GM12878 (cell line): Measurements from ENCODE around the gene STK17A. TPM values are rescaled to one million over a fixed set of nuclear protein-coding genes. Genes with fewer than 3 reads are reported as not detected.

Source experiments
- ATAC-seq: fragments of 200-7000 bp; cut with Tn5 transposase; 3 replicates; pipeline ENCODE4 v1.9.1; 2020; ENCODE audit warnings: mild to moderate bottlenecking, moderate library complexity
- BruUV-seq: library from RNA; stranded (reverse); fragments of 400-500 nt; replicated peaks from 2 replicates; lab custom pipeline; 2021; lab: Mats Ljungman, UMichigan
- CTCF ChIA-PET: fragments of 300-600 bp; sonication (Branson Sonifier 250); formaldehyde crosslinking; extraction: SDS; loops from one replicate; lab custom pipeline; 2021; ENCODE audit warnings: inconsistent platforms; lab: Yijun Ruan, JAX
- POLR2A ChIA-PET: fragments of 350-600 bp; formaldehyde crosslinking; extraction: SDS; loops from one replicate; lab custom pipeline; 2021; ENCODE audit warnings: inconsistent platforms; lab: Charles Lee
- RAD21 ChIA-PET: fragments of 300-600 bp; sonication (Branson Sonifier 250); formaldehyde crosslinking; loops from one replicate; lab custom pipeline; 2023; ENCODE audit warnings: antibody characterized with exemption; ENCODE audit not compliant: unreplicated experiment; lab: Charles Lee
- SMC1A ChIA-PET: fragments of 300-600 bp; sonication (Branson Sonifier 250); formaldehyde crosslinking; loops from one replicate; lab custom pipeline; 2023; ENCODE audit not compliant: unreplicated experiment, uncharacterized antibody; lab: Charles Lee
- DNase-seq: peaks from one replicate; pipeline ENCODE4 v3.0.0-alpha.2; 2011; ENCODE audit warnings: low read depth, low spot score
- FAIRE-seq: peaks from 3 replicates; lab custom pipeline; 2011; peaks lifted over from hg19 to GRCh38; lab: Jason Lieb, UNC
- H2AFZ ChIP-seq: 2 replicates; pipeline ENCODE4 v1.6.0; 2011; ENCODE audit warnings: low read depth, low read length, control low read depth; ENCODE audit not compliant: control insufficient read depth
- H3K27ac ChIP-seq: 2 replicates; pipeline ENCODE4 v1.5.1; 2011; ENCODE audit warnings: control low read depth; ENCODE audit not compliant: control insufficient read depth, insufficient read depth
- H3K27me3 ChIP-seq, 2 experiments: replicated peaks in 1 of 2; 2 replicates each; pipeline versions ENCODE4 v1.6.0 to v1.6.1; 2011; ENCODE audit warnings: low read length in 1 of 2; ENCODE audit not compliant: control insufficient read depth in 2 of 2, insufficient read depth in 2 of 2
- H3K36me3 ChIP-seq, 2 experiments: 2 replicates each; pipeline ENCODE4 v1.5.1; 2011; ENCODE audit warnings: low read length in 1 of 2; ENCODE audit not compliant: control insufficient read depth in 2 of 2, insufficient read depth in 2 of 2
- H3K4me1 ChIP-seq: 2 replicates; pipeline ENCODE4 v1.6.1; 2011; ENCODE audit warnings: mild to moderate bottlenecking, low read length, moderate library complexity, mixed read lengths; ENCODE audit not compliant: control insufficient read depth, insufficient read depth
- H3K4me2 ChIP-seq: 2 replicates; pipeline ENCODE4 v1.6.0; 2011; ENCODE audit warnings: control low read depth; ENCODE audit not compliant: control insufficient read depth, insufficient read depth
- H3K4me3 ChIP-seq: fragments of 200-600 bp; sonication (generic); 2 replicates; pipeline ENCODE4 v1.5.1; 2016
- H3K79me2 ChIP-seq: 2 replicates; pipeline ENCODE4 v1.6.0; 2011; ENCODE audit warnings: low read length; ENCODE audit not compliant: control insufficient read depth, insufficient read depth
- H3K9ac ChIP-seq: 2 replicates; pipeline ENCODE4 v1.8.0; 2011; ENCODE audit warnings: low read length, control low read depth, mixed read lengths; ENCODE audit not compliant: control insufficient read depth, insufficient read depth
- H3K9me3 ChIP-seq: replicated peaks from 3 replicates; pipeline ENCODE4 v1.5.1; 2011; ENCODE audit warnings: mild to moderate bottlenecking, low read length; ENCODE audit not compliant: control insufficient read depth, insufficient read depth
- H4K20me1 ChIP-seq: 2 replicates; pipeline ENCODE4 v1.6.0; 2011; ENCODE audit not compliant: control insufficient read depth, insufficient read depth
- BRCA1 ChIP-seq: IDR thresholded peaks from 2 replicates; pipeline ENCODE4 v1.6.1; 2011; ENCODE audit warnings: low read depth, low read length, improper control_type of control experiment
- CBFB ChIP-seq: IDR thresholded peaks from 2 replicates; pipeline ENCODE4 v1.6.1; 2016; ENCODE audit warnings: antibody characterized with exemption, low read depth
- CBX5 ChIP-seq: sonication (generic); IDR thresholded peaks from 2 replicates; pipeline ENCODE4 v1.6.1; 2016; ENCODE audit warnings: low read depth, moderate library complexity, mild to moderate bottlenecking, inconsistent platforms
- ETV6 ChIP-seq, 2 experiments: fragments of 450-650 bp in 1 of 2; IDR thresholded peaks in 1 of 2; conservative IDR thresholded peaks in 1 of 2; 2 replicates each; pipeline ENCODE4 v1.6.1; 2014; ENCODE audit warnings: antibody characterized with exemption in 1 of 2, borderline replicate concordance in 1 of 2, low read depth in 1 of 2, mild to moderate bottlenecking in 1 of 2, moderate library complexity in 1 of 2
- FOXM1 ChIP-seq: IDR thresholded peaks from 2 replicates; pipeline ENCODE4 v1.6.1; 2012; ENCODE audit warnings: low read depth, mild to moderate bottlenecking, inconsistent platforms, low read length, moderate library complexity
- HDAC2 ChIP-seq: fragments of 200-600 bp; sonication (generic); IDR thresholded peaks from 2 replicates; pipeline ENCODE4 v1.6.1; 2017
- HSF1 ChIP-seq: fragments of 150-350 bp; IDR thresholded peaks from 2 replicates; pipeline ENCODE4 v1.6.1; 2014; ENCODE audit warnings: mild to moderate bottlenecking, low read depth, low read length
- IRF5 ChIP-seq: fragments of 450-650 bp; IDR thresholded peaks from 2 replicates; pipeline ENCODE4 v1.6.1; 2017; ENCODE audit warnings: borderline replicate concordance
- KAT2A ChIP-seq: conservative IDR thresholded peaks from 2 replicates; pipeline ENCODE4 v1.6.1; 2011; ENCODE audit warnings: low read depth, low read length; ENCODE audit not compliant: control insufficient read depth
- PKNOX1 ChIP-seq: fragments of 450-650 bp; IDR thresholded peaks from 2 replicates; pipeline ENCODE4 v1.6.1; 2016; ENCODE audit warnings: mild to moderate bottlenecking
- PML ChIP-seq: IDR thresholded peaks from 2 replicates; pipeline ENCODE4 v1.6.1; 2012; ENCODE audit warnings: low read length, inconsistent platforms
- POLR2AphosphoS2 ChIP-seq: IDR thresholded peaks from 2 replicates; pipeline ENCODE4 v1.6.1; 2011; ENCODE audit warnings: low read depth, mild to moderate bottlenecking, low read length, improper control_type of control experiment, moderate library complexity
- RBBP5 ChIP-seq: fragments of 200-600 bp; sonication (generic); conservative IDR thresholded peaks from 2 replicates; pipeline ENCODE4 v1.6.1; 2016
- RELA ChIP-seq: fragments of 450-650 bp; IDR thresholded peaks from 2 replicates; pipeline ENCODE4 v1.8.0; 2014; ENCODE audit warnings: borderline replicate concordance; ENCODE audit not compliant: partially characterized antibody
- SUPT20H ChIP-seq: IDR thresholded peaks from 2 replicates; pipeline ENCODE4 v1.6.1; 2011; ENCODE audit warnings: low read depth, mild to moderate bottlenecking, low read length, moderate library complexity, borderline replicate concordance; ENCODE audit not compliant: control insufficient read depth
- TARDBP ChIP-seq: IDR thresholded peaks from 2 replicates; pipeline ENCODE4 v1.6.1; 2016; ENCODE audit warnings: borderline replicate concordance
- YY1 ChIP-seq: IDR thresholded peaks from 2 replicates; pipeline ENCODE4 v1.6.1; 2011; ENCODE audit warnings: low read depth, mild to moderate bottlenecking, low read length
- ZBTB11 ChIP-seq: fragments of 450-650 bp; formaldehyde crosslinking; IDR thresholded peaks from 2 replicates; pipeline ENCODE4 v1.5.0; 2022; ENCODE audit warnings: mild to moderate bottlenecking, missing genetic modification characterization
- WGBS: methylation state at CpG from one replicate; pipeline ENCODE4 v1.1.6; 2016; ENCODE audit warnings: low lambda C conversion rate; ENCODE audit not compliant: insufficient replicate concordance, insufficient coverage; ENCODE audit errors: missing lambda C conversion rate; 5-methylcytosine and 5-hydroxymethylcytosine counted together
- in situ Hi-C: fragments of 300-500 bp; cut with MboI; formaldehyde crosslinking; loops from 9 replicates; pipeline ENCODE4 v1.14.3; 2018; ENCODE audit warnings: mixed read lengths
- intact Hi-C: fragments of 100-400 bp; cut with micrococcal nuclease; formaldehyde crosslinking; loops from one replicate; pipeline ENCODE4 v1.14.2; 2022; ENCODE audit not compliant: unreplicated experiment
- polyA plus RNA-seq, 11 experiments: library from polyadenylated mRNA; depleted of rRNA in 4 of 11; unstranded in 6 of 11; stranded (reverse) in 5 of 11; fragments of >200 nt; fragmentation: Nextera tagmentation in 4 of 11; fragmentation: Illumina TruSeq in 1 of 11; extraction: Ambion mirVana in 4 of 11; extraction: Trizol in 1 of 11; gene quantifications; 1 replicate in 1 of 11; 2 replicates in 10 of 11; pipeline versions ENCODE4 v1.2.1 to v1.2.3, GENCODE V29; 2011 to 2016; ENCODE audit warnings: inconsistent platforms in 2 of 11, missing spikeins in 2 of 11, low read depth in 1 of 11
- total RNA-seq, 4 experiments: library from RNA; depleted of rRNA in 3 of 4; stranded (reverse); fragments of >200 nt in 3 of 4; fragmentation: Illumina TruSeq in 1 of 4; extraction: Trizol in 1 of 4; gene quantifications; 2 replicates each; pipeline versions ENCODE4 v1.2.1 to v1.2.3, GENCODE V29; 2013 to 2021

Gene STK17A
- total and polyA plus RNA-seq, 10 of the 15 experiments (the other 5 are each of a cell fraction or from before 2014, with no cell fraction given) = 18.5 to 91.6 (median 70.8) TPM

- TF ChIP-seq PKNOX1 (no peak), BRCA1 (no peak), YY1 (no peak), HSF1 (no peak), ZBTB11 (CRISPR knock-in tag) (no peak), CBX5 (no peak), POLR2AphosphoS2 (no peak), ETV6 (conservative IDR thresholded peaks at IDR 0.05 in 1 of 2, IDR thresholded peaks at IDR 0.05 in 1 of 2; ENCODE audit: borderline replicate concordance in 1 of 2, low read depth in 1 of 2) (no peak), PML (no peak), KAT2A (no peak), RELA (no peak), FOXM1 (no peak), CBFB (no peak), SUPT20H (no peak), IRF5 (no peak), HDAC2 (no peak), RBBP5 (no peak), TARDBP (no peak)
- TF ChIP-seq, all 136 proteins: peak for 0
- CTCF ChIA-PET = no interaction called here
- WGBS = 79% methylated on average over 3 of the region's 3 CpGs
- no peaks in the 10 kb centered on the region; the same call in 1 of the 2 replicates for H4K20me1 ChIP-seq
- no peaks in the 10 kb centered on the region for H3K36me3 ChIP-seq
- H3K27ac ChIP-seq = no peak overlapping the region
- FAIRE-seq = no peak
- in situ Hi-C loops = no loop called here
- no peak overlapping the region for H3K4me3 ChIP-seq
- H2AFZ ChIP-seq = no peak overlapping the region
- no peak overlapping the region for H3K4me2 ChIP-seq
- H3K79me2 ChIP-seq = no peaks in the 10 kb centered on the region
- POLR2A ChIA-PET = no interaction called here
- intact Hi-C loops = no loop called here
- H3K27me3 ChIP-seq = no peaks in the 10 kb centered on the region; a peak in 1 of 4 replicates
- RAD21 ChIA-PET = interaction anchor here (0.8 kb wide), 1 partner anchor 29 kb away, joined by 3 read pairs; the partner anchor contains the start of gene STK17A
- no TSS peak for BruUV-seq
- no peak for ATAC-seq
- no peaks in the 10 kb centered on the region for H3K9me3 ChIP-seq
- SMC1A ChIA-PET = interaction anchor here (0.8 kb wide), 1 partner anchor 17 kb away, joined by 3 read pairs; no protein-coding TSS in a partner anchor
- H3K9ac ChIP-seq = no peak overlapping the region
- H3K4me1 ChIP-seq = no peaks in the 10 kb centered on the region
- no peak for DNase-seq
Observed at GRCh38 chr7:43553999-43554398, 28.9 kb upstream of the STK17A start.
